K562 (cell line): Measurements from ENCODE around the gene TFF1. TPM values are rescaled to one million over a fixed set of nuclear protein-coding genes. Genes with fewer than 3 reads are reported as not detected.
A peak's percentile ranks its signal among the peaks of the same experiment; 100 is the strongest.

Experiments
- HDAC1 ChIP-seq, 2 experiments: fragments of 450-650 bp; IDR thresholded peaks; 2 replicates each; pipeline ENCODE4 v1.6.1; 2016 to 2017; ENCODE audit warnings: inconsistent platforms in 1 of 2, mild to moderate bottlenecking in 1 of 2, moderate library complexity in 1 of 2
- MTA1 ChIP-seq: fragments of 450-650 bp; IDR thresholded peaks from 2 replicates; pipeline ENCODE4 v1.6.1; 2017; ENCODE audit warnings: borderline replicate concordance
- NR2C2 ChIP-seq, 2 experiments: fragments of 200-800 bp in 1 of 2; sonication (Bioruptor generic) in 1 of 2; sonication (generic) in 1 of 2; formaldehyde crosslinking in 1 of 2; IDR thresholded peaks; 2 replicates each; pipeline versions ENCODE4 v1.6.1 to v1.8.0; 2016 to 2022; ENCODE audit warnings: mild to moderate bottlenecking in 1 of 2, missing compliant biosample characterization in 1 of 2, missing genetic modification characterization in 1 of 2, missing genetic modification reagents in 1 of 2
- PHB ChIP-seq: fragments of 250-450 bp; sonication (Bioruptor Pico); IDR thresholded peaks from 2 replicates; pipeline ENCODE4 v1.5.0; 2021
- RCOR1 ChIP-seq, 2 experiments: IDR thresholded peaks; 2 replicates each; pipeline ENCODE4 v1.6.1; 2012; ENCODE audit warnings: low read depth in 2 of 2, low read length in 2 of 2, borderline replicate concordance in 1 of 2, improper control_type of control experiment in 1 of 2
- SMARCA4 ChIP-seq: fragments of 450-650 bp; IDR thresholded peaks from 2 replicates; pipeline ENCODE4 v1.6.1; 2016
- TAF1 ChIP-seq: IDR thresholded peaks from 2 replicates; pipeline ENCODE4 v1.6.1; 2011; ENCODE audit warnings: mild to moderate bottlenecking, low read length, moderate library complexity; ENCODE audit not compliant: insufficient read depth, control insufficient read depth, severe bottlenecking; ENCODE audit errors: extremely low read depth
- ZC3H11A ChIP-seq: IDR thresholded peaks from 2 replicates; pipeline ENCODE4 v1.6.1; 2012; ENCODE audit warnings: low read depth, low read length, improper control_type of control experiment
- polyA plus RNA-seq, 8 experiments: library from polyadenylated mRNA; depleted of rRNA in 4 of 8; stranded (reverse) in 5 of 8; unstranded in 3 of 8; fragments of >200 nt; fragmentation: Nextera tagmentation in 2 of 8; fragmentation: Illumina TruSeq in 1 of 8; extraction: Ambion mirVana in 2 of 8; extraction: Trizol in 1 of 8; gene quantifications; 2 replicates each; pipeline versions ENCODE4 v1.2.1 to v1.2.3, GENCODE V29; 2011 to 2014; ENCODE audit warnings: inconsistent platforms in 1 of 8, missing spikeins in 1 of 8
- total RNA-seq, 7 experiments: library from RNA; depleted of rRNA in 6 of 7; stranded (reverse); fragments of >200 nt in 6 of 7; fragmentation: Illumina TruSeq in 2 of 7; extraction: Trizol in 2 of 7; gene quantifications; 2 replicates each; pipeline versions ENCODE4 v1.2.1 to v1.2.3, GENCODE V29; 2011 to 2021; ENCODE audit warnings: low replicate concordance in 1 of 7
- TF ChIP-seq, protein P1 (sequence below), 2 experiments: fragments of 450-650 bp in 1 of 2; sonication (generic) in 1 of 2; formaldehyde crosslinking in 1 of 2; IDR thresholded peaks in 1 of 2; conservative IDR thresholded peaks in 1 of 2; 2 replicates each; pipeline versions ENCODE4 v1.6.1 to v1.8.1; 2016 to 2023; ENCODE audit warnings: mild to moderate bottlenecking in 2 of 2, moderate library complexity in 2 of 2, inconsistent platforms in 1 of 2, missing genetic modification reagents in 1 of 2
- TF ChIP-seq, protein P2 (sequence below): sonication (generic); formaldehyde crosslinking; IDR thresholded peaks from 2 replicates; pipeline ENCODE4 v1.5.0; 2020; ENCODE audit warnings: missing genetic modification reagents
- TF ChIP-seq, protein P3 (sequence below): fragments of 250-450 bp; sonication (Bioruptor Pico); IDR thresholded peaks from 2 replicates; pipeline ENCODE4 v1.4.0; 2020; ENCODE audit warnings: mild to moderate bottlenecking, moderate library complexity, borderline replicate concordance

The TFF1 gene
- total and polyA plus RNA-seq, 9 of the 15 experiments (the other 6 are each of a cell fraction or from before 2014, with no cell fraction given) = 0.31 TPM; not detected in 8

DNA sequence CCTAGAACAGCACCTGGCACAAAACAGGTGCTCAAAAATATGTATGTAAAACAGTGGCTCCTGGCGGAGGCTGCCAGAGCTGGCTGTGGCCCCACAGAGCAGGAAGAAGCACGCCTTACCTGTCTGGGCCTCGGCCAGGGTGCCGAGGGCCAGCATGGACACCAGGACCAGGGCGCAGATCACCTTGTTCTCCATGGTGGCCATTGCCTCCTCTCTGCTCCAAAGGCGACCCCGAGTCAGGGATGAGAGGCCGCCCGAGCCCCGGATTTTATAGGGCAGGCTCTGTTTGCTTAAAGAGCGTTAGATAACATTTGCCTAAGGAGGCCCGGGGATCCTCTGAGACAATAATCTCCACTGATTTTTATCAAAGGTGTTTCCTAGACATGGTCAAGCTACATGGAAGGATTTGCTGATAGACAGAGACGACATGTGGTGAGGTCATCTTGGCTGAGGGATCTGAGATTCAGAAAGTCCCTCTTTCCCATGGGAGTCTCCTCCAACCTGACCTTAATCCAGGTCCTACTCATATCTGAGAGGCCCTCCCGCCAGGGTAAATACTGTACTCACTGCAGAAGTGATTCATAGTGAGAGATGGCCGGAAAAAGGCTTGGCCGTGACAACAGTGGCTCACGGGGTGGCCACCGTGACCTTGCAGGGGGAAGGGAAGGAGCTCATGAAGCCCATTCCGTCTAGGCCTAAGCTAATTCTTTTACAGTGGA lies at the start of gene TFF1 (continued):
- TF ChIP-seq, protein P1, sequence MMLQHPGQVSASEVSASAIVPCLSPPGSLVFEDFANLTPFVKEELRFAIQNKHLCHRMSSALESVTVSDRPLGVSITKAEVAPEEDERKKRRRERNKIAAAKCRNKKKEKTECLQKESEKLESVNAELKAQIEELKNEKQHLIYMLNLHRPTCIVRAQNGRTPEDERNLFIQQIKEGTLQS (IDR thresholded peaks at IDR 0.05) = peak; percentile 59; the same call in 1 of the 2 replicates
- TF ChIP-seq, protein P1 (CRISPR knock-in tag; conservative IDR thresholded peaks at IDR 0.05) = no peak
- TF ChIP-seq, protein P2, sequence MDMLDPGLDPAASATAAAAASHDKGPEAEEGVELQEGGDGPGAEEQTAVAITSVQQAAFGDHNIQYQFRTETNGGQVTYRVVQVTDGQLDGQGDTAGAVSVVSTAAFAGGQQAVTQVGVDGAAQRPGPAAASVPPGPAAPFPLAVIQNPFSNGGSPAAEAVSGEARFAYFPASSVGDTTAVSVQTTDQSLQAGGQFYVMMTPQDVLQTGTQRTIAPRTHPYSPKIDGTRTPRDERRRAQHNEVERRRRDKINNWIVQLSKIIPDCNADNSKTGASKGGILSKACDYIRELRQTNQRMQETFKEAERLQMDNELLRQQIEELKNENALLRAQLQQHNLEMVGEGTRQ = no peak
- peak in 1 of 2 experiments; percentile 39; a peak in 1 of 4 replicates for TF ChIP-seq RCOR1 (IDR thresholded peaks at IDR 0.05; ENCODE audit: borderline replicate concordance in 1 of 2, low read depth in 2 of 2, low read length in 2 of 2)
- TF ChIP-seq, protein P3, sequence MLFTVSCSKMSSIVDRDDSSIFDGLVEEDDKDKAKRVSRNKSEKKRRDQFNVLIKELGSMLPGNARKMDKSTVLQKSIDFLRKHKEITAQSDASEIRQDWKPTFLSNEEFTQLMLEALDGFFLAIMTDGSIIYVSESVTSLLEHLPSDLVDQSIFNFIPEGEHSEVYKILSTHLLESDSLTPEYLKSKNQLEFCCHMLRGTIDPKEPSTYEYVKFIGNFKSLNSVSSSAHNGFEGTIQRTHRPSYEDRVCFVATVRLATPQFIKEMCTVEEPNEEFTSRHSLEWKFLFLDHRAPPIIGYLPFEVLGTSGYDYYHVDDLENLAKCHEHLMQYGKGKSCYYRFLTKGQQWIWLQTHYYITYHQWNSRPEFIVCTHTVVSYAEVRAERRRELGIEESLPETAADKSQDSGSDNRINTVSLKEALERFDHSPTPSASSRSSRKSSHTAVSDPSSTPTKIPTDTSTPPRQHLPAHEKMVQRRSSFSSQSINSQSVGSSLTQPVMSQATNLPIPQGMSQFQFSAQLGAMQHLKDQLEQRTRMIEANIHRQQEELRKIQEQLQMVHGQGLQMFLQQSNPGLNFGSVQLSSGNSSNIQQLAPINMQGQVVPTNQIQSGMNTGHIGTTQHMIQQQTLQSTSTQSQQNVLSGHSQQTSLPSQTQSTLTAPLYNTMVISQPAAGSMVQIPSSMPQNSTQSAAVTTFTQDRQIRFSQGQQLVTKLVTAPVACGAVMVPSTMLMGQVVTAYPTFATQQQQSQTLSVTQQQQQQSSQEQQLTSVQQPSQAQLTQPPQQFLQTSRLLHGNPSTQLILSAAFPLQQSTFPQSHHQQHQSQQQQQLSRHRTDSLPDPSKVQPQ (CRISPR knock-in tag) = no peak
- TF ChIP-seq TAF1 = no peak
- TF ChIP-seq ZC3H11A = no peak
- TF ChIP-seq HDAC1 (IDR thresholded peaks at IDR 0.05) = 0 out of 4 replicates have a peak, but pooled peaks of 1 of the 2 experiments have one; percentile 16
- no peak for TF ChIP-seq PHB (CRISPR knock-in tag)
- no peak for TF ChIP-seq NR2C2 (CRISPR knock-in tag; IDR thresholded peaks at IDR 0.05)
- TF ChIP-seq NR2C2 (tag; IDR thresholded peaks at IDR 0.05) = peak; percentile 31; the same call in 1 of the 2 replicates
- no peak for TF ChIP-seq MTA1
- 0 out of 2 replicates have a peak, but pooled peaks have one; percentile 27 for TF ChIP-seq SMARCA4
